Thymus (tissue), 11 donors: ENCODE data around the gene FGG. TPM values are rescaled to one million over a fixed set of nuclear protein-coding genes. Genes with fewer than 3 reads are reported as not detected.
"Not testable (repeated sequence)": the region's sequence is repeated elsewhere in the genome, so short reads cannot be mapped to it uniquely, and the experiment has no call there.

Experiments
- DNase-seq, 9 donors: peaks; one replicate each; pipeline ENCODE4 v3.0.0-alpha.2; 2013; ENCODE audit warnings: low spot score in 9 of 9, low read depth in 6 of 9, missing footprints in 1 of 9
- H3K27ac ChIP-seq, 2 donors: one replicate each; pipeline ENCODE4 v1.5.1; 2013; ENCODE audit warnings: control low read depth in 1 of 2, low read depth in 1 of 2, low read length in 1 of 2, mild to moderate bottlenecking in 1 of 2, moderate library complexity in 1 of 2
- H3K27me3 ChIP-seq, 2 donors: one replicate each; pipeline ENCODE4 v1.5.1; 2013; ENCODE audit warnings: low read length in 1 of 2; ENCODE audit not compliant: control insufficient read depth in 2 of 2, insufficient read depth in 1 of 2
- H3K36me3 ChIP-seq, 2 donors: one replicate each; pipeline ENCODE4 v1.5.1; 2013; ENCODE audit warnings: low read length in 1 of 2, mild to moderate bottlenecking in 1 of 2, moderate library complexity in 1 of 2; ENCODE audit not compliant: control insufficient read depth in 2 of 2, insufficient read depth in 2 of 2
- H3K4me1 ChIP-seq, 2 donors: one replicate each; pipeline ENCODE4 v1.5.1; 2013; ENCODE audit warnings: low read length in 2 of 2; ENCODE audit not compliant: control insufficient read depth in 2 of 2, insufficient read depth in 2 of 2
- H3K4me3 ChIP-seq, 2 donors: one replicate each; pipeline ENCODE4 v1.5.1; 2013; ENCODE audit warnings: low read length in 2 of 2, control low read depth in 1 of 2, mild to moderate bottlenecking in 1 of 2
- H3K9me3 ChIP-seq, 2 donors: one replicate each; pipeline ENCODE4 v1.5.1; 2013; ENCODE audit warnings: low read length in 1 of 2, mild to moderate bottlenecking in 1 of 2; ENCODE audit not compliant: control insufficient read depth in 2 of 2, insufficient read depth in 1 of 2
- WGBS: extraction: QIAGEN DNeasy Blood & Tissue Kit; methylation state at CpG from one replicate; pipeline ENCODE4 v1.1.7; 2013; 5-methylcytosine and 5-hydroxymethylcytosine counted together
- polyA plus RNA-seq: library from polyadenylated mRNA; stranded (reverse); fragments of 200-250 nt; gene quantifications from one replicate; pipeline ENCODE4 v1.2.3, GENCODE V29; 2013
- total RNA-seq: library from RNA; stranded (reverse); fragments of 120-200 nt; gene quantifications from one replicate; pipeline ENCODE4 v1.2.4, GENCODE V29; 2013
- donor health status: healthy.

FGG gene
- total and polyA plus RNA-seq, 2 donors: 0.94 to 1.2 TPM

DNA sequence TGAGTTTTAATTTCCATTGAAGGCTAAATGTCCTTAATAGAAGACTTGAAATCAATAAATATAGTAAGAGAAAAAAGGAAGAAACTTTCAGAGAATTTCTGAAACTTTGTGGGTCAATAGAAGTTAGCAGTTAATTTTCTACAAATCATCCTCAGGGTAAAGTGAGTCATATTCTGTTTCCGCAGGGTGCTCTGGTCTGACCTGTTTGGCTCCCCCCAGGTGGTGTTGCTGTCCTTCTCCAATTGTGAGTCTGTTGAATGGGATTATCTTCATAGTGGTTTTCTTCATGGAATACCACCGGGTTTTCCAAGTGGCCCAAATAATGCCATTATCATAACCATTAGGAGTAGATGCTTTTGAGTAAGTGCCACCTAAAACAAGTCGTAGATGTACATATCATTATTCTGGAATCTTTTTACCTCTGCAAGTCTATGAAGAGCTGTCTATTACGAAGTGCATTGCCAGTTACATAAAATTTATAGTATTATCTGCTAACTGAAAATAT lies 7.7 kb downstream of the FGG start:
- Histone ChIP-seq H3K27ac (no peak overlapping the region), H3K4me3 (no peak overlapping the region), H3K4me1 (no peaks in the 10 kb centered on the region), H3K9me3 (no peaks in the 10 kb centered on the region), H3K36me3 (no peaks in the 10 kb centered on the region), H3K27me3 (no peaks in the 10 kb centered on the region)
- 94% methylated on average over 4 of the region's 4 CpGs for WGBS
- no peak for DNase-seq

- Histone ChIP-seq H3K27me3 (no peaks in the 10 kb centered on the region), H3K9me3 (no peaks in the 10 kb centered on the region), H3K36me3 (no peaks in the 10 kb centered on the region), H3K27ac (no peak overlapping the region), H3K4me1 (no peaks in the 10 kb centered on the region), H3K4me3 (no peak overlapping the region)
- WGBS: 94% methylated on average over 6 of the region's 6 CpGs
- DNase-seq: no peak
Measured at GRCh38 chr4:154603033-154603943, 9.2 kb downstream of the FGG start.

DNA sequence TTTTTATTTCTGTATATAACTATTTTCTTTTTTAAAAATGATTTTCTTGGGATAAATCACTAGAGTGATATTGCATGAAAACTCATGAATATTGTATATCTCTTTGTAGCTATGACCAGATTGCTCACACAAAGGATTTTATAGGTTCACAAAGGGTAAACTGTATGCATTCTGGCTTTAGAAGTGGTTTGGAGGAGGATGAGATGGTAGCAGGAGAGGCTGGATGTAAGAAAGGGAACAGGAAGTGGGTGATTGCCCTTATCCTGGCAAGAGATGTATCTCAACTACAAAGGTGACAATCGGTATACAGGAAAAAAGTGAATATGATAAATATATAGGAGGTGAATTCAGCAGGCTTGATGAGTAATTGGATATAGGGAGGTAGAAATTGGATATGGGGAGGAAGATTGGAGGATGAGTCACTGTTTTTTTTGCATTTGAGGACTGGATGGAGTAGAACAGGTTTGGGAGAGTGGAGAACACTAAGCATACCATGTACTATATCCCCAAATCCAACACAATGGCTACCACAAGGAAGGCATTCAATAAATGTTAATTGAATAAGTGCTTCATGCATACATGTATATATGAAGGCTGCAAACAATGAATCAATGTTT lies 9.9 kb downstream of the FGG start:
- no peaks in the 10 kb centered on the region for H3K27me3 ChIP-seq
- H3K4me1 ChIP-seq: no peaks in the 10 kb centered on the region
- H3K27ac ChIP-seq: no peak overlapping the region
- H3K36me3 ChIP-seq: no peaks in the 10 kb centered on the region
- no peak for DNase-seq
- WGBS: 40% methylated on average over 1 of the region's 1 CpG
- no peaks in the 10 kb centered on the region for H3K9me3 ChIP-seq
- no peak overlapping the region for H3K4me3 ChIP-seq

DNA sequence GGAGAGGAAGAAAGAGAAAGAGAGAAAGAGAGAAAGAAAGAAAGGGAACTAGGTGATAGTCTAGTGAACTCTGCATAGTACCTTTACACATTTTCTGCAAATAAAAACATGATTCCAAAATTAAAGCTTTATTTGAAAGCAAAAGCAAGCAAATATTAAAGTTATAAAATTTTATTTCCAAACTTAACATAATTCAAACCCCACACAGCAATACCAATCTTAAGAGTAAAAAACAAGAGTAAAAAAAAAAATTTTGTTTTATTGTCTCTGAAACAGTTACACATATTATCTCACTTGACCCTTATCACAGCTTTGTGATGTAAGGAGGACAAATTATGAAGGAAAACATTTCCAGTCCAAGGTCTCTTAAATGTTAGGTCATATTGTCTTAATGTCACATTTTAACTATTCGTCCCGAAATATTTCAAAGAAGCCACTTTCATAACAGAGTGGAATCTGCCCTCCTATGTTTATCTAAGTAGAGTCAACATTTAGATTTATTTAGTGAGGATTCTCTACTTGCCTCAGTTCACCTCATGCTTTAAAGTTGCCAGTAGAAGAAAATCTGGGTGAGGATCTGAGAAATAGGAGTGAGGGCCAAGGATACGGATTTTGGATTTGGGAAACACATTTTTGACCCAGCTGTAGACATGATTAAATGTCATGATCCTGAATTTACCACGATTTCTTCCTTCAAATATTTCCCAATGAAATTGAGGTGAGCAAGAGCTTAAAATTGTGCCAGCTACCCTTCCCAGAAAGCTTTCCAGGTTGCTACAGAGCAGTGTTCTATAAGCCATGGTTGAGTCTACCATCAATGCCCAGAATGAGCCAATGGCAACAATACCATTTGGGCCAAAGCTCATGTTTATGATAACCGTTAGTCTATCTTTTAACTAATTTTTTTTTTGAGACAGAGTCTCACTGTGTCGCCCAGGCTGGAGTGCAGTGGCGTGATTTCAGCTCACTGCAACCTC lies 14.4 kb downstream of the FGG start:
- no peak overlapping the region for H3K27ac ChIP-seq
- no peaks in the 10 kb centered on the region for H3K36me3 ChIP-seq
- no peaks in the 10 kb centered on the region for H3K27me3 ChIP-seq
- 94% methylated on average over 7 of the region's 7 CpGs for WGBS
- no peaks in the 10 kb centered on the region for H3K4me1 ChIP-seq
- DNase-seq: no peak
- H3K4me3 ChIP-seq: no peak overlapping the region
- H3K9me3 ChIP-seq: no peaks in the 10 kb centered on the region

DNA sequence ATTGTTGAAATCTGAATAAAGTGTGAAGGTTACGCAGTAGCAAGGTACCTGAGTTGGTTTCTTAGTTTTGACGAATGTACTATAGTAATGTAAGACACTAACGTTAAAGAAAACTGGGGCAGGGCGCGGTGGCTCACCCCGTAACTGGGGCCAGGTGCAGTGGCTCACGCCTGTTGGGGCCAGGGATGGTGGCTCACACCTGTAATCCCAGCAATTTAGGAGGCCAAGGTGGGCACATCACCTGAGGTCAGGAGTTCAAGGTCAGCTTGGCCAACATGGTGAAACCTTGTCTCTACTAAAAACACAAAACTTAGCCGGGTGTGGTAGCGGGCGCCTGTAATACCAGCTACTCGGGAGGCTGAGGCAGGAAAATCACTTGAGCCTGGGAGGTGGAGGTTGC lies 15.2 kb downstream of the FGG start:
- H3K27me3 ChIP-seq, H3K36me3 ChIP-seq, H3K9me3 ChIP-seq, H3K4me3 ChIP-seq, DNase-seq, H3K27ac ChIP-seq, H3K4me1 ChIP-seq: not testable (repeated sequence)
- WGBS: 96% methylated on average over 11 of the region's 11 CpGs

- DNase-seq: no peak
- no peaks in the 10 kb centered on the region for H3K4me1 ChIP-seq
- H3K4me3 ChIP-seq: no peak overlapping the region
- H3K27me3 ChIP-seq: no peaks in the 10 kb centered on the region
- no peak overlapping the region for H3K27ac ChIP-seq
- no peaks in the 10 kb centered on the region for H3K36me3 ChIP-seq
- no peaks in the 10 kb centered on the region for H3K9me3 ChIP-seq
Measured at GRCh38 chr4:154595807-154596206, 16.6 kb downstream of the FGG start.

DNA sequence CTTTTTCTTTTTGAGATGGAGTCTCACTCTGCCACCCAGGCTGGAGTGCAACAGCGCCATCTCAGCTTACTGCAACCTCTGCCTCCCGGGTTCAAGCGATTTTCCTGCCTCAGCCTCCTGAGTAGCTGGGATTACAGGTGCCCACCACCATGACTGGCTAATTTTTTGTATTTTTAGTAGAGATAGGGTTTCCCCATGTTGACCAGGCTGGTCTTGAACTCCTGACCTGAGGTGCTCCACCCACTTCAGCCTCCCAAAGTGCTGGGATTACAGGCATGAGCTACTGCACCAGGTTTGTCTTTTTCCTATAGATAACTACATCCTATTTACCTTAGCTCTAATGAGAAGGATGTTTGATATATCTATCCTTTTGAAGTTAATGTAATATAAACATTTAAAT lies 18.1 kb downstream of the FGG start:
- not testable (repeated sequence) for H3K27me3 ChIP-seq, DNase-seq, H3K4me1 ChIP-seq, H3K27ac ChIP-seq, H3K36me3 ChIP-seq, H3K9me3 ChIP-seq, H3K4me3 ChIP-seq
- 95% methylated on average over 3 of the region's 3 CpGs for WGBS

- H3K4me1 ChIP-seq: no peaks in the 10 kb centered on the region
- H3K27ac ChIP-seq: no peak overlapping the region
- no peaks in the 10 kb centered on the region for H3K36me3 ChIP-seq
- no peak for DNase-seq
- no peak overlapping the region for H3K4me3 ChIP-seq
- 98% methylated on average over 2 of the region's 2 CpGs for WGBS
- peaks cover 0 to 3% of the 10 kb centered on the region in 2 donors for H3K27me3 ChIP-seq
- H3K9me3 ChIP-seq: no peaks in the 10 kb centered on the region
Measured at GRCh38 chr4:154593868-154594267, 18.6 kb downstream of the FGG start.
